HG03025 (cell line): ENCODE measurements around the gene GPC1.

Source experiments
- ATAC-seq: cut with Tn5 transposase; IDR thresholded peaks from one replicate; pipeline ENCODE4 v1.9.1; 2021; ENCODE audit warnings: mild to moderate bottlenecking, moderate library complexity; ENCODE audit not compliant: unreplicated experiment, low FRiP score

The GPC1 gene

GRCh38 chr2:240440251-240440650 is 4.8 kb downstream of the GPC1 start:
- no peak for ATAC-seq

GRCh38 chr2:240440704-240441320 is 5.3 kb downstream of the GPC1 start:
- no peak for ATAC-seq

GRCh38 chr2:240441326-240441992 is 6.0 kb downstream of the GPC1 start:
- no peak for ATAC-seq

DNA sequence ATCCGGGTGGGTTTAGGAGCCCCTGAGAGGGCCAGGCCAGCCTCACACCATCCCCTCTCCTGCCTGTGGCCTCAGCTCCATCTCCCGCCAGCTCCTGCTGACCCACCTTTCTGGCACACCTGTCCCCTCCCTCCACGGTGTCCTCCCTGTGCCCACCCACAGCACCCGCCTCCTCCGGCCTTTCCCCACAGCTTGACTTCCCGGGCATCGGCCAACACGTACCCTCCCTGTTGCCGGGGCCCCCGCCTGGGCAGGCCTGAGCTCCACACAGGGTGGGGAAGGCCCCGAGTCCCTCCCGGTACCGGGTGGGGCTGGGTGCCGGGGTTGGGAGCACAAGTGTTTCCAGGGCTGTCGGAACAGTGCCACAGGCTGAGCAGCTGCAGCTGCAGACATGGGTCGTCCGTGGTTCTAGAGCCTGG is 6.5 kb downstream of the GPC1 start:
- ATAC-seq, result no peak

DNA sequence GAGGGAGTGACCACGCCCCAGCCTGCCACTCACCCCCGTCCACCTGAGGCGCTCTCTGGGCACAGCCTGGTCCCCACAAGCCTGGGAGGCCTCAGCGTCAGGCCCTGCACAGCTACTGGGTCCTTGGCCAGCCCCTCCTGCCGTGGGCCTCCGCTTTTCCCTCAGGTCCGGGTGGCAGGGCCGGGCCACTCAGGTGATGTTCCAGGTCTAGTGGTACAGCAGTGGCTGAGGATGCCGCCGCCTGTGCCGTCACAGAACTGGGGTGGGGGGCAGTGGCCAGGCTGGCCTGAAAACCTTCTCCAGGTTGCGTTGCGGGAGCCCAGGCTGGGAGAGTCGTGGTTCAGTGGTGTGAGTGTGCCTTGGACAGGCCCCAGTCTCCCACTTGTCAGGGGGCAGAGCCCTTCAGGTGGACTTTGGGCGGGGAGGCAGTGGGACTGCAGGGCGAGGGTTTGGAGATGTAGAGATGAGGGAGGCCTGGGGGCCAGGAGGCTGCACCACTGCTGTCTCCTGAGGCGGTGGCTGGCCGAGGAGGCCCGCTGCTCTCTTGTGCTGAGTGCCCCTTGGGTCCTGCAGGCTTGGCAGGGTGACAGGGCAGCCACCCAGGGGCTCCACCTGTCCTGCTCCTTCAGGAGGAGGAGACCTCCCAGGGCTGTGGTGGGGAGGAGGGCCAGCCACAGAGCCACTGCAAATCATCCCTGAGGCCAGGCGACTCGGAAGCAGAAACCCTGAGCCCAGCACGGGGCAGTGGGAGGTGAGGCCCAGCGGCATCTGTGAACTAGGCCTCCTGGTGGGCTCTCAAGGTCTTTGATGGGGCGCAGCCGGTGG is 7.6 kb downstream of the GPC1 start:
- no peak for ATAC-seq

GRCh38 chr2:240443891-240444301 is 8.4 kb downstream of the GPC1 start:
- ATAC-seq, result no peak

DNA sequence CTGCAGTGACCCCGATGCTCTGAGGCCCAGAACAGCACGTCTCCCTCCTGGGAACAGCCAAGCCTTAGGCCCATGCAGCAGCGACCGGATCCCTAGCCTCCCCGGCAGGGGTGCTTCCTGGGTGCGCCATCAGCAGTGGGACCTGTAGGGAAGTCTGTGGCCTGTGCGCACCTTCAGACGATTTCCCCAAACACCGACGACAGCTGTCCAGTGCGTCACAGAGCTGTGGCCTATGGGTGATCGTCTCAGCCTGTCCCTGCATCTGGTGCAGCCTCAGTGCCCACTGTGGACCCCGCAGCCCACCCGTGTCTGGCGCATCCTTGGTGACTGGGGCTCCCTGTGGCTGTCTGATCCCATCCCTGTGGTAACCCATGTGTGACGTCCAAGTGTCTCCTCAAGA is 9.0 kb downstream of the GPC1 start:
- no peak for ATAC-seq

DNA sequence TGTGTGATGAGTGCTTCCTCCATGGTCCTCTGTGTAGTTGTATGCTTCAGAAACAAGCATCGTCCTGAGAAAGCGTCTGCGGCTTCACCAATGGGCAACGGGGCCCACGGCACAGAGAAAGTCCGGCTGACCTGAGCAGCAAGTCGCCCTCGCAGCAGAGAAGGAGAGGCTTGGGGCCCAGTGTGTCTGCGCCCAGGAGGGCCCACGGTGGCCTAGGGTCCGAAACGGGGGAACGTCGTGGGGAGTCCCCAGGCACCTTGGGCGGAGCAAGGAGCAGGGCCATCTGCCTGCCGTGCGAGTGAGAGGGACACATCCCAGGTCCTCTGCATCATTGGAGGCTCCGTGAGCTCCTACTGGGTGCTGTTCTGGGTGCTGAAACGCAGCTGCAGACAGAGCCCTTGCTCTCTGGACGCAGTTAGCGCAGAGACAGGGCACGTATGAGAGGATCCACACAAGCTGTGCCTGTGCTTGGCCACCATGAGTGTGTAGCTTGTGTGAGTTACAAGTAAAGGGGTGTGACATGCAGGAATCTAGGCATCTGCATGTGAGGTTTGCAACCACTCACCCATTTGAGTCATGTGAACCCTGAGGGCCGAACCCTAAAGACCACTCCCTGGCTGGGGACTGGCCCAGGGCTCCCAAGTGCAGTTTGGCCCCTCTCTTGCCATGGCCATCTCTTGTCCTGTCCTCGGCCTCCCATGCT is 10.6 kb downstream of the GPC1 start:
- ATAC-seq, result no peak

GRCh38 chr2:240446664-240447175 is 11.3 kb downstream of the GPC1 start:
- ATAC-seq, result no peak

DNA sequence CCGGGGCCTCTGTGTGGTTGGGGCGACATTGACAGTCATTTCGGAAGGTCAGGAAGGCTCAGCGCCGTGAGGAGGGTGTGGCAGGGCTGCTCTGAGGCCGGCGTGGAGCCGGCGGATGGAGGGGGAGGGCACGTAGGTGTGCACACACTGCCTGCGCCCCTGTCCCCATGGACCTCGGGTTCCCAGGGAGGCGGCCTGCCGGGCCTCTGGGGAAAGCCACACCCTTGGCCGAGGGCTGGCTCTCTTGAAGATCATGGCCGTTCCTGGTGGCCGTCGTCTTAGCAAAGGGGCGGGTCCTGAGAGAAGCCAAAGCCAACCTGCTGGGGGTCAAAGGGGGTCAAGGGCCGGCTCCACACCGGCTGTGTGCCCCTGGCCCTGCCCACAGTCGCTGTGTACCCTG is 11.9 kb downstream of the GPC1 start:
- no peak for ATAC-seq

DNA sequence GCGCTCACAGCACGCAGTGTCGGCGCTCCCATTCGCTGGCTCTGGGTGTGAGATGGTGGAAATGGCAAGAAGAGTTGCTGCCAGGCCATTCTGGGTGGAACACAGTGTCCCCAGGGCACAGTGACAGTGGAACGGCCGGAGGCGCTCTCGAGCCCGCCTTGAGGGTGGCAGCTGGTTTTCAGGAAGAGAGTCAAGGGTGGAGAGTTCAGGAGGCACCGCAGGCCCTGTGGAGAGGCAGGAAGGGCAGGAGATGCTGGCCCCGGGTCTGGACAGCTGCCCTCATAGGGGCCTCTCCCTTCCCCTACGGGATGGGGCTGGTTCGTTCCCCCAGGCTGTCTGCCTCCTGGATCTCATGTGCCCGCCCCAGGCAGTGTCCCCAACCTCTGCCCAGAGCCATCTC is 12.5 kb downstream of the GPC1 start:
- no peak for ATAC-seq

DNA sequence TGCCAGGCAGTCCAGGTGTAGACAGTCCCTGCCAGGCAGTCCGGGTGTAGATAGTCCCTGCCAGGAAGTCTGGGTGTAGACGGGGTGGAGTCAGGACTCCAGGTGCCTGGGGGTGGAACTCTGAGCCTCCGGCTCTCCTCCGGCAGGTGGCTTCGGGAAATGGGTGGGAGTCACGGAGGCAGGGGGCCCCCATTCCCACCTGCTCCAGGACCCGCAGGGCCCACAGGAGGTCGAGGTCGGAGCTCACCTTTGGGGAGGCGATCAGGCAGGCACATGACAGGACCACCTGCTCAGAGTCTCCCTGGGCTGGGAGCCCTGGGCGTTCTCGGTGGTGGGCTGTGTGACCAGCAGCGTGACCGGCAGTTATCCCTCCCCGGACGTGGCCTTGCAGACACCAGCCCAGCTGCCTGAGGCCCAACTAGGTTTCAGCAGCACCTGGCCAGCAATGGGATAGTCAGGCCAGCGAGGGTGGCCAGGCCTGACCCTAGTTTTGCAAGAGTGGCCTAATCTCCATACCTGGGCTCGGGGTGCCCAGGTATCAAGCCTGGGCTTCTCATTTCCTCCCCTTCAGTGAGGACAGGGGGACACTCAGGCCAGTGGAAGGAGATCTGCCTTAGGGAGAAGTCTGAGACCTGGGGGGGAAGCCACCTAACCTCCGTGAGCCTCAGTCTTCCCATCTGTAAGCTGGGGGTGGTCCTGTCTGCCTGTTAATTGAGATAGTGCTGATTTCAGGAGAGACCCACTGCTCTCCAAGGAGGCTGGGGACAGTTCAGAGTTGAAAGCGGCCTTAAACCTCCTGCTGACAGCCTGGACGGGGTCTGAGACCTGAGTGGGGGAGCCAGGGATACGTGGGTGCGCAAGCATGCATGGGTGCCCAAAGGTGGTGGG is 13.2 kb downstream of the GPC1 start:
- ATAC-seq, result no peak

- ATAC-seq, result no peak
Observed at GRCh38 chr2:240449764-240450531, 14.5 kb downstream of the GPC1 start.

GRCh38 chr2:240450532-240451107 is 15.2 kb downstream of the GPC1 start:
- no peak for ATAC-seq

- ATAC-seq, result no peak
Observed at GRCh38 chr2:240451108-240451611, 15.7 kb downstream of the GPC1 start.

DNA sequence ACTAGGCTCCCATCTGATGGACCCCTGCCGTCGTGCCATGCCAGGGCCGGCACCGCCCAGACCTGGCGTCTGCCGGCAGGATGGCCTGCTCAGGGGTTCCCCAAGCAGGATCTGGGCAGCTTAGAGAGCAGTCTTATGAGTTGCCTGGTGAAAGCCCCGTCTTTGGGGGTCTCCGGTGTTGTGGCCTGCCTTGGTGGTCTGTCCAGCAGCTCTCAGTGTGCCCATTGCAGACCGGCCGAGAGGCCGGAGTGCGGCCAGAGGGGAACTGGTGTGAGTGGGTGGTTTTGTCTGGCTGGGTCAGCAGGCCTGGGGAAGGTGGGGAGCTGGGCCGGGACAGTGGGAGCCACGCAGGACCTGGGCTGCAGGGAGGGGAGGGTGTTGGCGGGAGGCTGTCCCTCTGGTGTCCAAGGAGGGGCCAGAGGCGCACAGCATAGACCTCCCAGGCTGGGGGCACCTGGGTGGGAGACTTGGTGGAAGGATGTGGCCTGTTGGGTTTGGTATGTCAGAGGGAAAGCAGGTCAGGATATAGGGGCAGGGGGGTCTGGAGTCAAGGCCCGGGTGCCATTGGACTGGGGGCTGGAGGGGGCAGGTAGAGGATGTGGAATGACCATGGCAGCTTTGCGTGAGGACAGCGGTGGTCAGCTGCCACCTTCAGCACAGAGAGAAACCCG is 16.5 kb downstream of the GPC1 start:
- ATAC-seq, result no peak

DNA sequence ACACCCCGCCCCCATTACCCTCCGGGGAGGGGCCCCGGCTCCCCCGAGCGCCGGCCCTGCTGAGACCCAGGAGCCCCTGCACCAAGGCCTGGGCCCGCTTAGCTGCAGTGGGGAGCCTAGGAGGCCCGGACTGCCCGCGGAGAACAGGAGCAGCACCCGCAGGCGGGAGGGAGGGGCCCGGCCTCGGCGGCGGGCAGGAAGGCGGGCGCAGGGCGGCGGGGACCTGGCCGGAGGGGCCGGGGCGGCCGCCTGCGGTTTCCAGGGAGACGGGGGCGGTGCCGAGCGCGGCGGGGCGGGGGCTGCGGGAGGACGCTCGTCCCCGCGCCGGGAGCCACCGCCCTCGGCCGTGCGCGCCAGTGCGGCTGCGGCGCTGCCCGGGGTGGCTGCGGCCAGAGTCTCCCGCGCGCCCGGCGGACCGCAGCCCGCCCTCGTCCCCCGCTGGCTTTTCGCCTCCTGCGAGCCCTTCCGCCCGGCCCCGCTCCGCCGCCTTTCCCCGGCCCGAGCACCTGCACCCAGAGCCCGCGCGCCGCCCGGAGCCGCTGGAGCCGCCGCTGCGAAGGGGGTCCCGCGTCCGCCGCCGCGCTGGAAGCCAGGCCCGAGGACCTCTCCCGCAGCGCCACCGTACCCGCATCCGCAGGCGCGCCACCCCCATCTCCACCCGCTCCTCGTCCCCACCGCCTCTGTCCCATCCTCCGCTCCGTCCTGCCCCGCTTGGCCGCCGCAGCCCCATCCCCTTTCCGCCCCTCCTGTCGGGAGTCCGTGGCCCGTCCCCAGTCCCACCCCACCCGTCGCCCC is 17.2 kb downstream of the GPC1 start:
- no peak for ATAC-seq
